Ishikawa (cell line): ENCODE measurements around the gene PKNOX2.

Experiments used
- EGR1 ChIP-seq: IDR thresholded peaks from 2 replicates; pipeline ENCODE4 v1.6.1; 2012
- EP300 ChIP-seq: IDR thresholded peaks from 2 replicates; pipeline ENCODE4 v1.6.1; 2012; ENCODE audit warnings: borderline replicate concordance
- FOXM1 ChIP-seq: IDR thresholded peaks from 2 replicates; pipeline ENCODE4 v1.6.1; 2012; ENCODE audit warnings: low read depth, borderline replicate concordance
- RAD21 ChIP-seq: IDR thresholded peaks from 2 replicates; pipeline ENCODE4 v1.6.1; 2012; ENCODE audit warnings: low read depth
- TAF1 ChIP-seq: IDR thresholded peaks from 2 replicates; pipeline ENCODE4 v1.6.1; 2012; ENCODE audit warnings: low read depth, mild to moderate bottlenecking
- TF ChIP-seq, protein P1 (sequence below): IDR thresholded peaks from 2 replicates; pipeline ENCODE4 v1.6.1; 2012

- TF ChIP-seq, protein P1, sequence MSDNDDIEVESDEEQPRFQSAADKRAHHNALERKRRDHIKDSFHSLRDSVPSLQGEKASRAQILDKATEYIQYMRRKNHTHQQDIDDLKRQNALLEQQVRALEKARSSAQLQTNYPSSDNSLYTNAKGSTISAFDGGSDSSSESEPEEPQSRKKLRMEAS: no peak
- TF ChIP-seq EGR1: no peak
- no peak for TF ChIP-seq EP300
- no peak for TF ChIP-seq FOXM1
- TF ChIP-seq RAD21: no peak
- no peak for TF ChIP-seq TAF1
Observed at GRCh38 chr11:125479137-125479536, 314.6 kb downstream of the PKNOX2 start.
